T follicular helper cell (primary cell): ENCODE measurements around the gene PAPPA.

Experiments used
- DNase-seq: peaks from one replicate; pipeline ENCODE4 v3.0.0-alpha.2; 2020; ENCODE audit warnings: low read depth

The PAPPA gene

DNA sequence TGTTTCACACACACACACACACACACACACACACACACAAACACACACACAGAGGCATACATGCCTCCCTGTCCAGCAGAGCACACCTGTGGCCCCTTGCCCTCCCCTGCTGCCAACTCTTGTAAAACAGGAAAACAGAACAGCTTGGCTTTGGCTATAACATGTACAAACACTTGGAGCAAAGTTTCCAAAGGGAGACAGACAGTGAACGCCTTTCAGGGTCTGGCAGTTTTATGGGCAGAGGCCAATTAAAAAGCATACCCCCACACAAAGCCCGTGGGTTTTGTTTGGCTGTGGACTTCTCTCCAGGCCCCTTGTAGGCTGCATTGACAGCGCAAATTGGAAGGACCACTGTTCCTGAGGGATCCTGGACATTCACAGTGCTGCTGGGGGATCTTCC lies 265.6 kb downstream of the PAPPA start:
- DNase-seq: no peak

DNA sequence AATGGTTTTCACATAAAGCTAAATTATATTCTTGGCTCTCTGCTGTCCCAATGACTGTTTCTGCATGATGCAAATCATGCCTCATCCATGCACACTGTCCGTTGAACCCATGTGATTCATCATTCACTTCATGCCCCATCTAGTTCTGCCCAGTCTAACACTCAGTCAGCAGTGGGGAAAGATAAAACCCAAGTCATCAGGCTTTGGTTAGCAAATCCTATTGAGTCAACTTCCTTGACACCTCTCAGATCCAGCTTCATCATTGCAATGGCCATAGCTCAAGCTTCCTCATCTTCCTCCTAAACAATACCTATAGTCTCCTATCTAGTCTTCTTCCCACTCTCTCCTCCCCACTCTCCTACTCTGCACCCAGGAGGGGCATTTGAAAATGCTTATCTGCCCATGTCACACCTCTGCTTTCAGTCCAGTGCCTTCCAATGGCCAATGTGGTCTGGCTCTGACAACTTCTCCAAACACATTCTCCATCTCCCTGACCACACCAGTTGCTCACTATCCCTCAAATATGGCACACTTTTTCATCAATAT lies 267.5 kb downstream of the PAPPA start:
- DNase-seq: no peak

DNA sequence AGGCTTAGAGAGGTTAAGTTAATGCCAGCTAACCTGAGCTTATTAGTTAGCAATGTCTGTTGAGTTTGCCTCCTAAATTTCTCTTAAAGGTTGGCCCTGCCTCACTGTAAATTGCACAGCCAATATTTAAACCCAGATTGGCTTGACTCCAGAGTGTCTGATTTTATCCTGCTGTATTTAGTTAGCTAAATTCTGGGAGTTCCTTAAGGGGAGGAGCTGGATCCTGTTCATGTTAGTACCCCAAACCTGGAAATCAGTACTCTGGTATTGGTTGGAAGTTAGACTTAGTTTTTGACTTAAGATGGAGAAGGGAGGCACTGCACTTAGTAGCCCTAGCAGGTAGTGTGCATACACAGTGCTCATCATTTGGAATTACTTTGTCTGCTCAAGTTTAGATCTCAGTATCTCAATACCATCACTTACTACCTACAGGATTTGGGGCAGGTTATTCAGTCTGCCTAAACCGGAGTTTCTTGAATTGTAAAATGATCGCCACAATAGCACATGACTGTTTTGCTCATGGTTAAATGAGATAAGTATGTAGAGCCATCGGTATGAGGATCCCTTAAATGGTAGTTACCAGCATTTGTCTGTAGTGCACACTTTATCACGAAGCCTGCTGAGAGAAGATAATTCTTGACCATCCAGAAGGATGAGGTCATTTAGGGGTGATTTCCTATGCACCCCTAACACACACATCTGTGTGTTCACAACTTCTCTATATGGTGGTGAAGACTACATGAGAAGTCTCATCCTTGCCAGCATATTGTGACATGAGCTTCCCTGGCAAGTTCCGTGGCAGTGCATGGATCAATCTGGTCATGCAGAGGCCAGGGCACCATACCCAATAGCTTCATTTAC lies 268.8 kb downstream of the PAPPA start:
- no peak for DNase-seq

DNA sequence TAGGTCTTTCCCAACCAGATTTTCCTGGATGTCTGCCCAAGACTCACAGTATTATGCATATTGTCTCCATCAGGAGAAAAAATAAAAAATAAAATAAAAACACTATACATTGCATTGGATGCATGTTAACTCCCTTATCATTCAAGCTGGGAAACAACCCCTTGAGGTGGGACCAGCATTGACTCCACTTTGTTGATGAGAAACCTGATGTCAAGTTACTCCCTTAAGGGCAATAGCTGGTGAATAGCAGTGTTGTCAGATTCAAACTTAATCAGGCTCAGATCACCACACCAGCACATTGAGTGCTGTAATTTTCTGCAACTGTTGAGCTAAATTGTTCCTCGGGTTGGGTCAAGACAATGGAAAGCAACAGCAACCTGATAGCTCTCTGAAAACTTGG lies 269.6 kb downstream of the PAPPA start:
- DNase-seq: no peak

DNA sequence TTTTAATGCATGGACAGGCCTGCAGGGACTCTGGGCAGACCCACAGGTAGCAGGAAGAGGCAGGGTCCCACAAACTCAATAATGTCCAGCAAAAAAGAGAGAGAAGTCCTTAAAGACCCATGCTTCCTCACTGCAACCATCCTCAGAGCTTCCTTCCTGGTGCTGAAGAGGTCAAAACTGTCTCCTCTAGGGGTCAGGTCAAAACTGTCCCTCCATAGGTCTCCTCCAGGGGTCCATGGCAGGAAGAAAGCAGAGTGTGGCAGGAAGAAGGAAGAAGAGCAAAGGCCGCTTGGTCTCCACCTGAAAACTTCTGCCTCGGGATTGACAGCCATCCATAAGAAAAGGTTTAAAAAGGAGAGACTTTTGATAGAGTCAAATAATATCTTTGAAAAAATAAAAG lies 271.7 kb downstream of the PAPPA start:
- no peak for DNase-seq

DNA sequence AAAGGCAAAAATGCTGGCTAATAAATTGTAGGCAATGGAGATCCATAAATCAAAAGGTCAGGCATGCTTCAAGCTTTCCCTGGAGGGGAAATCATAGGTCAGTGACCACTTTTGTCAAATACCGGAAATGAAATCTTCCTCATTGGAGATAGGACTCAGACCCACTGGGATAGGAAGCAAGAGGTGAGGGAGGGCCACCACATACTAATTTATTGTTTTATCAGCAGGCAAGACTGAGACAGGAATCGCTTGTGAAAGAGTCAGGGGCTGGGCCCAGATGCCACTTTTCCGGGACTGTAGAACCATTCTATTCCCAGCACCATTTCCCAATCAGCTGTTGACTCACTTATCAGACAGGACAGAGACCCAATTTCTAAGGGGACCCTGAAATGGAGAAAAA lies 277.3 kb downstream of the PAPPA start:
- no peak for DNase-seq

DNA sequence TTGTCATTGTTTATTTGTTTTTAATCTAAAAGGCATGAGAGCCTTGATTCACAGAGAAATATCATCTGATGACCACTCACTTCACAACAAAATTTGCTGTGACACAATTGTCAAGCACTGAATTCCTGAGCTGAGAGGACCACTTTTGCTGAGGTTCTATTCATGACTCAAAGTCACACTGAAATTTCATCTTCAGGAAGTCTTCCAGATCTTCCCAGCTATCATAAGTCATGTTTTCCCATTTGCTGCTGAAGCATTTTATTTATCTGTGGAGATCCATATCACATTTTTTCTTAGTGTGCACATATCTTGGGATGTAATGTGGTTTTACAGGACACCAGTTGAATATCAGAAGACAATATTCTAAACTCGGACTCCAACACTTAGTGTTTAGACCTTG lies 278.5 kb downstream of the PAPPA start:
- no peak for DNase-seq

DNA sequence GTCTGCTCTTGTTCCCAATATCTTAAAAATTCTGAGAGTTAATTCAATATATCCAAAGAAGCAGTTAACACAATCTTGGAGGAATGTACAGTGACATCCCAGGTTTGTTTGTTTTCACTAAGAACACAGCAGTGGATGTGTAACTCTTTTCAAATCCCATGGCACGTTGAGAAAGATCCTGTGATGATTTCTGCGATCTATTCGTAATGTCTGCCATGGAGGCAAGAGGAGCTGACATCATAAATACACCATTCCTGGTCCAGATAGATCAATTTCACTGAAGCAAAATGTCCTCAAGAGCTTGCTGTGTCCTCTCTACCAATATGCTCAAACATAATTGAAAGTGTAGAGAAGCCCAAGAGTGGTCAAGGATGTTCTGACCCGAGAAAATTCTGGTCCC lies 280.7 kb downstream of the PAPPA start:
- DNase-seq: no peak

DNA sequence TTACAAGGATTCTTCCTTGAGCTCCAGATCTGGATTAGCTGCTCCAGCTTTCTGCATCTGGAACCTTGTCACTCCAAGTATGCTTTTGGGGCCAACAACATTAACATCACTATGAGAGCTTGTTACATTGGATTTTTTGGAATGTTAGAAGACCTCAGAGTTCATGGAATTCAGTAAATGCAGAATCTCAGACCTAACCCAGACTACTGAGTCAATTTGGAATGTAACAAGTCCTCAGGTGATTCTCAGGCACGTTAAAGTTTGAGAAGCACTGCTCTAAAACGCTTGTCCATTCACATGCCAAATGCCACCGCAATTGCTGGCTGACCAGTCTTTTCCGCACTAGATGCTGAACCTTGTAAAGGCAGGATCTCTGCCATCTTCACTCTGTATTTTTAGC lies 282.1 kb downstream of the PAPPA start:
- no peak for DNase-seq

DNA sequence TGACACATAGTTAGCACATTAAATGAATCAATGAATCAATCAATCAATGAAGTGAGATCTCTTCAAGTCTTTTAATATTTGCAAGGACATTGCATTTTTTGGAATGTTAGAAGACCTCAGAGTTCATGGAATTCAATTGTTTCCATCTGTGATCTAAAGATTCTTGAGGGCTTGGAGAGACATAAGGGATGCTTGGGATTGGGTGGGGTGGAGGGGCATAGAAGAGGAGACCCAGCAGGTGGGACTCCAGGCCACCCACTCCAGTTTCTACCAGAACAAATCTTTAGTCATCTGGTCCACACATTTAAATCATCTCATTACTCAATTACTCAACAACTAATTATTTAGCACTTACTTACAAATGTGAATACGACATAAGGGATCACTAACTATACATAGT lies 282.5 kb downstream of the PAPPA start:
- no peak for DNase-seq

DNA sequence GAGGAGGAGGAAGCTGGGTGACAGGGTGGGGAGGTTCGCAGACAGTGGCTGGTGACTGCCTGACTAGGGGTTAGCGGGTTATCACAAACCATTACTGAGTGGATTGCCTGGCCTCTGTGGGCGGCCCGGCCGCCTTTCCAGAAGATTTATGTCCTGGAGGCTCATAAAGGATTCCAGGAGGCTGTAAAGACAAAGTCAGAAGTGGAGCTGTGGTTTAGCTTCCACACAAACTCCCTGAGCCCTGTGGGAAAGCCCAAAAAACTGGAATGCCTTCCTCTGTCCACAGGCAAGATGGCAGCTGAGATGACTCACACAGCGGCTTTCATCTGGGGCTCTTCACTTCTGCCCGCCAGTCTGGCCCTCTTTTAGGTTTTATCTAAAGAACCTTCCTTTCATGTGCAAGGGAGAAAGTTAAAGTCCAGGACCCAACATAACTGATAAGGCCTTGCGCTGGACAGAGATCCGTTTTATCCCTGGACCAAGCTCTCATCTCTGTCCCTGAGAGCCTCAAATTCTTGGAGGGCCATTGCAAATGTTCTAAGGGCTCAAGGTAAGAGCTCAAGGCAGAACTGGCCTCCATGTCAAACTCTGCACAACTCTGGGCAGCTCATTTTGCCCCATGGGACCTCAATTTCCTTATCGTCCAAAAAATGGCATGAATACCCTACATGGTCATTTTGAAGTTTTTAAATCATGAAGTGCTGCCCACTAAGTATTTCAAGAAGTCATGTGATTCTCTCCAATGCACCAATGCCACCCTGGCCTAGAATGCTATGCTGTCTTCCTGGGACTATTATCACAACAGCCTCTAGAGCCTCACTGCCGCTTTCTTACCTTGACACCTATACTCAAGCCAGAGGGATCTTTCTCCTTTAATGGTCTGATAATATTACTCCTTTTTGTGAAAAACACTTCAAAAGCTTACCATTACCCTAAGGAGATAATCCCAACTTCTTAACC lies 284.1 kb downstream of the PAPPA start:
- DNase-seq: no peak

DNA sequence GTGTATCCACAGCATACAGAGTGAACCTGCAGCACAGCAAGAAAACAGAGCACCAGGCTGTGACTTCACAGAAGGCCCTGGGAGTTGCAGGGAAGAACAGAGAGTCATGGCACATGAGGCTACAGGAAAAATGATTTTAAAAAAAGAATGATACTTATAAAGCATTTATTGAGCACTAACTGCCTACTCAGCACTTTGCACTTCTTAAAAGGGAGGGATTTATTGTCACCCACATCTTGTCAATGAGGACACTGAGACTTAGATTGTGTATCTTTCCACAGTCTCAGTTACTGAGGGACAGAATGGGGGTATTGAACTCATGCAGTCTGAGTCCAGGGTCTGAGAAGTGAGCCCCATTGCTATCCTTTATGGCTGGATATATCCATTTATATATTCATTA lies 288.9 kb downstream of the PAPPA start:
- DNase-seq: no peak

DNA sequence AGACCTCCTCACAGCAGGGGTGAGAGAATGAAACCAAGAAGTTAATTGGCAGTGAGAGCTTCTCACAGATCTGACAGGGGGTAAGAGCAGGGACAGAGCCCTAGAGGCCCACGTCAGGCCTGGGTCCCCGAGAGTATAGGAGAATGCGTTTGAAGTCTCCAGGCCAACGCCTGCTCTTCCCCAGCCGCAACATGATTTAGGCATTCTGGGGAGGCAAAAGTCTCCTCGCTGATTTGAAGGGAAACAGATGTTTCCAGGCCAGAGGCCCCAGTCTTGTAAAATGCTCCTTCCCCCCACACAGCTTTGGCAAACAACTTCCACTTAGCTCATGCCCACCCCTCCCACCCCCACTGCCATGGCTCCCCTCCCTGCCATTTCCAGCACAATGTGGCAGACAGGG lies 294.3 kb downstream of the PAPPA start:
- DNase-seq: no peak

DNA sequence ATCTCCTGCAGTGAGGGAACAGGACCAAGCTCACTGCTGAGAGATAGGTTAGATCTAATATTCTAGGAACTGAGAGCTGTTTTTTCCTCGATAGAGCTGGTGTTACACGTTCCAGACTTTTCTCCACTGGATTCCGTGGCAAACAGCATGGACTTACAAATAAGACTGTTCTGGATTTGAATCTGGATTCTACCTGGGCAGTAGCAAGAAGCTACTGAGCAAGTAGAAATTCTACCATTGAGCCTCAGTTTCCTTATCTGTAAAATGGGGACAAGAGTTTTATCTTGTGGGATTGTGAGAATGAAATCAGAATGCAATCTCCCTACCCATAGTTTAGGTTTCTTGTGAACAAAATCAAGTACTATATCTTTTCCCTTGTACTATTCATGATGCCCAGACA lies 294.8 kb downstream of the PAPPA start:
- DNase-seq: no peak

DNA sequence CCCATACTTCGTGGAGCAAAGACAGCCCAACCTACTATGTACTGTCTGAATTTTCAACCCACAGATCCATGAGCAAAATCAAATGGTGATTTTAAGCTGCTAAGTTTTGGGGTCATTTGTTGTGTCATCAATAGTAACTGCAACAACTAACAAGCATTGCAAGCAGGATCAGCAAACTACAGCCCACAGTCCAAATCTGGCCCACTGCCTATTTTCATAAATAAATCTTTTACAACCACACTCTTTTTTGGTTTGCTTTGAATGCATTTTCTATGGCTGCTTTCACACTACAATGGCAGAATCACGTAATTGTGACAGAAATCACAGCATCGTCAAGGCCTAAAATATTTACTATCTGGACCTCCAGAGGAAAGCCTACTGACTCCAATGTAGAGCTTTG lies 296.4 kb downstream of the PAPPA start:
- DNase-seq: no peak

DNA sequence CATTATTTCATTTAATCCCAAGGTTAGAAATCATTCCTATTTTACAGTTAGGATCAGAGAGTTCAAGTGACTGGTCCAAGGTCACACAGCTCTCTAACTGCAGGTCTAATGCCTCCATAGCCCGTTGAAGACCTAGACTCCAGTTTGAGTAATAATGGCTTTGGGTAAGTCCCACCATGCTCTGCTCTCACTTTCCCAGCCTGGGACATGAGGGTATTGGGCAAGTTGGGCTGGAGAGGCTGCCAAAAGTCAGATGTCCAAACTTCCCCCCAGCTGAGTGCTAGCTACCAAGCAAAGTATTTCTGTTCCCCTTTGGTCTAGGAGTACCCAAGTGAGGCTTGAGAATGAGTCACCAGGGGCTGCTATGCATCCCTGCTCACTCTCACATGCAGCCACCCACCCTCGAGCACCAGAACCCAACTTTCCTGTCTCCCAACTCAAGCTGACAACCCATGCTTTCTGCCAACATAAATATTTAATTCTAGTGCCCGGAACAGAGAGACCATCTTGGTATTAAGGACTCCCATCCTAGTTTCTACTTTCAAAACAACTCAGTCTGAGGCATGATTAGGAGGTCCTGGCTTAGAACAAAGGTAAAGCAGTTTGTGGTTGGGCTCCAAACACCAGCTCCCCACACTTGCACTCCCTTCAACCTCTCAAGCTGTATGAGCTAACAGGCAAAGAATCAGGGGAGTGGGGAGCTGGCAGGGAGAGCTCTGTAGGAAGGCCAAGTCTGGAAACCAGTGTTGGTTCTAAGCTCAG lies 297.0 kb downstream of the PAPPA start:
- DNase-seq: no peak

DNA sequence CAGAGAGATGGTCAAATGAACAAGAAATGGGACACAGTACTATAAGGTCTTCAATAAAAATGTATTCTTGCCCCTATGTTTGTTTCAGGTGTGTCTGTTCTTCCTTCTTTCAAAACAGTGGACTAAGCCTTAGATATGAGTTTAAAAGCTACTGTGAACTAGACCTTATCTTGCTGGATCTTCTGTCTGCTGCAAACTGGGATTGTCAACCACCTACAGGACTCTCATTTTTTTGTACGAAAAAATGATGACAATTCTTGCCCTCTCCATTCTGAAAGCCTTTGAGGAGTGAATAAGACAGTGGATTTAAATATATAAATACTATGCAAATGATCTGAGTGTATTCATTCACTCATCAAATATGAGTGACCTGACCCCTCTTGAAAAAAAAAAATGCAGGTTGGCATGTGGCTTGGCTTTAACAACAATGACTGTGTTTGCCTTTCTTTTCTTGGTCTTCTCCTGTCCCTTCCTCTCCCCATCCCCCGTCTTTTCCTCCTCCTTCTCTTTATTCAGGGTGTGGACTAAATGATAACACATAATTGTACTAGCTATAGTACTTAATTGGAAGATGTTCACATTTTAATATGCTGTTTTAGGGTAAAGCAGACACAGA lies 298.0 kb downstream of the PAPPA start:
- no peak for DNase-seq
